Astrocyte (in vitro differentiated cells and primary cell): ENCODE results near the gene TBL1XR1. TPM values are rescaled to one million over a fixed set of nuclear protein-coding genes. Genes with fewer than 3 reads are reported as not detected.

Experiments
- DNase-seq: peaks from one replicate; pipeline ENCODE4 v3.0.0-alpha.2; 2010; ENCODE audit warnings: low read depth
- FAIRE-seq: peaks from 2 replicates; lab custom pipeline; 2011; peaks lifted over from hg19 to GRCh38; lab: Jason Lieb, UNC
- H2AFZ ChIP-seq: 2 replicates; pipeline ENCODE4 v1.6.0; 2012; ENCODE audit warnings: low read depth, low read length, inconsistent platforms
- H3K27ac ChIP-seq: 2 replicates; pipeline ENCODE4 v1.5.1; 2011; ENCODE audit warnings: low read depth, low read length, inconsistent platforms
- H3K27me3 ChIP-seq: 2 replicates; pipeline ENCODE4 v1.6.0; 2011; ENCODE audit warnings: low read length, inconsistent platforms; ENCODE audit not compliant: insufficient read depth
- H3K36me3 ChIP-seq: 2 replicates; pipeline ENCODE4 v1.5.1; 2011; ENCODE audit warnings: low read length, inconsistent platforms; ENCODE audit not compliant: insufficient read depth
- H3K4me1 ChIP-seq: 2 replicates; pipeline ENCODE4 v1.5.1; 2011; ENCODE audit warnings: low read length, inconsistent platforms; ENCODE audit not compliant: insufficient read depth
- H3K4me2 ChIP-seq: 2 replicates; pipeline ENCODE4 v1.6.0; 2012; ENCODE audit warnings: low read length, inconsistent platforms
- H3K4me3 ChIP-seq: 2 replicates; pipeline ENCODE4 v1.5.1; 2011; ENCODE audit warnings: low read depth, mild to moderate bottlenecking, low read length, inconsistent platforms; ENCODE audit not compliant: insufficient read depth
- H3K79me2 ChIP-seq: 2 replicates; pipeline ENCODE4 v1.6.0; 2012; ENCODE audit warnings: mild to moderate bottlenecking, low read length, inconsistent platforms; ENCODE audit not compliant: insufficient read depth
- H3K9ac ChIP-seq: 2 replicates; pipeline ENCODE4 v1.6.0; 2012; ENCODE audit warnings: mild to moderate bottlenecking, low read length, inconsistent platforms
- H3K9me3 ChIP-seq: 2 replicates; pipeline ENCODE4 v1.5.1; 2012; ENCODE audit warnings: low read depth, mild to moderate bottlenecking, low read length, inconsistent platforms; ENCODE audit not compliant: insufficient read depth
- H4K20me1 ChIP-seq: 2 replicates; pipeline ENCODE4 v1.6.0; 2012; ENCODE audit warnings: low read length, inconsistent platforms; ENCODE audit not compliant: insufficient read depth
- H3K27ac Mint-ChIP-seq: one replicate; pipeline ENCODE4 v1.8.0; 2021; ENCODE audit warnings: mild to moderate bottlenecking, mixed read lengths; ENCODE audit not compliant: unreplicated experiment
- H3K27me3 Mint-ChIP-seq: one replicate; pipeline ENCODE4 v1.8.0; 2021; ENCODE audit warnings: low read depth, mixed read lengths; ENCODE audit not compliant: unreplicated experiment
- H3K36me3 Mint-ChIP-seq: one replicate; pipeline ENCODE4 v1.8.0; 2021; ENCODE audit warnings: low read depth, mixed read lengths; ENCODE audit not compliant: unreplicated experiment
- H3K4me1 Mint-ChIP-seq: one replicate; pipeline ENCODE4 v1.8.0; 2021; ENCODE audit warnings: low read depth, mixed read lengths; ENCODE audit not compliant: unreplicated experiment
- H3K4me3 Mint-ChIP-seq: one replicate; pipeline ENCODE4 v1.8.0; 2021; ENCODE audit warnings: mild to moderate bottlenecking, moderate library complexity, mixed read lengths; ENCODE audit not compliant: unreplicated experiment
- H3K9me3 Mint-ChIP-seq: one replicate; pipeline ENCODE4 v1.8.0; 2021; ENCODE audit warnings: mild to moderate bottlenecking, mixed read lengths; ENCODE audit not compliant: unreplicated experiment
- EZH2 ChIP-seq: IDR thresholded peaks from 2 replicates; pipeline ENCODE4 v1.6.1; 2012; ENCODE audit warnings: mild to moderate bottlenecking, low read length, inconsistent platforms; ENCODE audit not compliant: insufficient read depth
- total RNA-seq: library from RNA; stranded (reverse); gene quantifications from 2 replicates; pipeline ENCODE4 v1.2.1, GENCODE V29; 2021
- TF ChIP-seq, protein P1 (sequence below): IDR thresholded peaks from 2 replicates; pipeline ENCODE4 v1.5.1; 2011; ENCODE audit warnings: low read depth, mild to moderate bottlenecking, inconsistent platforms, low read length, moderate library complexity; ENCODE audit not compliant: insufficient read depth

TBL1XR1 gene
- total RNA-seq, 1 donor from 2014 or later, result 140 TPM

- Mint-ChIP-seq H3K4me1 (peaks cover 16% of the 10 kb centered on the region), H3K4me3 (no peak overlapping the region), H3K9me3 (no peaks in the 10 kb centered on the region), H3K36me3 (peaks cover 7% of the 10 kb centered on the region), H3K27me3 (no peaks in the 10 kb centered on the region), H3K27ac (no peak overlapping the region)
- no peak overlapping the region for H2AFZ ChIP-seq
- peaks cover 88% of the 10 kb centered on the region for H4K20me1 ChIP-seq
- no peak for FAIRE-seq
- no peak overlapping the region for H3K4me2 ChIP-seq
- H3K9me3 ChIP-seq, result no peaks in the 10 kb centered on the region
- H3K9ac ChIP-seq, result no peak overlapping the region
- TF ChIP-seq EZH2, result no peak
- TF ChIP-seq, protein P1, sequence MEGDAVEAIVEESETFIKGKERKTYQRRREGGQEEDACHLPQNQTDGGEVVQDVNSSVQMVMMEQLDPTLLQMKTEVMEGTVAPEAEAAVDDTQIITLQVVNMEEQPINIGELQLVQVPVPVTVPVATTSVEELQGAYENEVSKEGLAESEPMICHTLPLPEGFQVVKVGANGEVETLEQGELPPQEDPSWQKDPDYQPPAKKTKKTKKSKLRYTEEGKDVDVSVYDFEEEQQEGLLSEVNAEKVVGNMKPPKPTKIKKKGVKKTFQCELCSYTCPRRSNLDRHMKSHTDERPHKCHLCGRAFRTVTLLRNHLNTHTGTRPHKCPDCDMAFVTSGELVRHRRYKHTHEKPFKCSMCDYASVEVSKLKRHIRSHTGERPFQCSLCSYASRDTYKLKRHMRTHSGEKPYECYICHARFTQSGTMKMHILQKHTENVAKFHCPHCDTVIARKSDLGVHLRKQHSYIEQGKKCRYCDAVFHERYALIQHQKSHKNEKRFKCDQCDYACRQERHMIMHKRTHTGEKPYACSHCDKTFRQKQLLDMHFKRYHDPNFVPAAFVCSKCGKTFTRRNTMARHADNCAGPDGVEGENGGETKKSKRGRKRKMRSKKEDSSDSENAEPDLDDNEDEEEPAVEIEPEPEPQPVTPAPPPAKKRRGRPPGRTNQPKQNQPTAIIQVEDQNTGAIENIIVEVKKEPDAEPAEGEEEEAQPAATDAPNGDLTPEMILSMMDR, result no peak
- H3K79me2 ChIP-seq, result peaks cover 100% of the 10 kb centered on the region
- H3K27ac ChIP-seq, result no peak overlapping the region
- peaks cover 4% of the 10 kb centered on the region for H3K4me1 ChIP-seq
- peaks cover 3% of the 10 kb centered on the region for H3K36me3 ChIP-seq
- no peaks in the 10 kb centered on the region for H3K27me3 ChIP-seq
- H3K4me3 ChIP-seq, result no peak overlapping the region
- no peak for DNase-seq
Observed at GRCh38 chr3:177174607-177175170, 22.6 kb downstream of the TBL1XR1 start.

DNA sequence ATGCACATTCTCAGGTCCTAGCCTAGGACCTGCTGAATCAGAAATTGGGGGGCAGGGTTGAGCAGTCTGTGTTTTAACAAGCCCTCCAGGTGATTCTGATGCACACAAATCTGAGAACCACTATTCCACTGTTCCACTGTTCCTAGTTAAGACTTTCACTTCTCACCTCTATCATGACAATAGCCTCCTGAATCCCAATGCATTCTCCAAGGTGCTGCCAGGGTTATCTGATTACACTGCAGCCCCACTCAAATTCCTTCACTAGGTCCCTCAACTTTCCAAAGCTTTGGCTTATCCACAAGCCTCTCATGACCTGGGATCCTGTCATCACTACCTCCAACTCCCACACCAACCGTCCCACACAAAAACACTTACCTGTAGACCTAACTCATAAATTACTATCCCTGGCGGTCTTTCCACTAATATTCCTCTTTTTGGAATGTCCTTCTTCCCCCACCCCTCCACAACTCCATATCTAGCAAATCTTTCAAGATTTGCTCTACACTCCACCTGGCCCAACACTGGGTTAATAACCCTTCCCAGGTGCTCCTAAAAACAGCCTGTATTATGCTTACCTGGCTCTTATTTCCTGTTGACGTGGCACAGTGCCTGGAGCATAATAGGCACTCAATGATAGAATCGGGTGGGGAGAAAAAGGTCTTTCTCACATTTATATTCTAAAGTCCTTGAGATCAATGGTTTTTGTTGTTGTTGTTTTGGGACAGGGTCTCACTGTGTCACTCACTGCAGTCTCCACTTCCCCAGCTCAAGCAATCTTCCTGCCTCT, 27.2 kb downstream of the TBL1XR1 start:
- no peak for TF ChIP-seq EZH2
- TF ChIP-seq, protein P1, result no peak
- no peaks in the 10 kb centered on the region for H3K9me3 ChIP-seq
- Mint-ChIP-seq H3K4me1 (peaks cover 10% of the 10 kb centered on the region), H3K9me3 (no peaks in the 10 kb centered on the region), H3K27me3 (no peaks in the 10 kb centered on the region), H3K36me3 (peaks cover 16% of the 10 kb centered on the region), H3K4me3 (no peak overlapping the region), H3K27ac (no peak overlapping the region)
- peaks cover 3% of the 10 kb centered on the region for H3K36me3 ChIP-seq
- H3K27ac ChIP-seq, result no peak overlapping the region
- no peaks in the 10 kb centered on the region for H3K4me1 ChIP-seq
- H3K4me3 ChIP-seq, result no peak overlapping the region
- peaks cover 96% of the 10 kb centered on the region for H4K20me1 ChIP-seq
- no peak overlapping the region for H3K9ac ChIP-seq
- no peak overlapping the region for H3K4me2 ChIP-seq
- FAIRE-seq, result no peak
- no peak for DNase-seq
- no peaks in the 10 kb centered on the region for H3K27me3 ChIP-seq
- no peak overlapping the region for H2AFZ ChIP-seq
- H3K79me2 ChIP-seq, result peaks cover 100% of the 10 kb centered on the region

DNA sequence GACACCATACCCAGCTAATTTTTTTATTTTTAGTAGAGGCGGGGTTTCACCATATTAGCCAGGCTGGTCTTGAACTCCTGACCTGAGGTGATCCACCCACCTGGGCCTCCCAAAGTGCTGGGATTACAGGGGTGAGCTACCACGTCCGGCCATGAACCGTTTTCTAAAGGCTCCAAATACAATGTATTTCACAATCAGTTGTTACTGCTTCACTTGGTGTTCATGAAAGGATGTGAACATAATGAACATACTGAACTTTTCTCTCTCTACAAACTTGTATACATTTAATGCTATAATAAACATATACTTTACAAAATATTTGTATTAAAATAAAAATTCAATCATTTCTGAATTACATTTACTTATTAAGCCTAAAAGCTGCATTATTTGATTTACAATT, 28.9 kb downstream of the TBL1XR1 start:
- Histone ChIP-seq H3K9me3 (no peaks in the 10 kb centered on the region), H2AFZ (no peak overlapping the region), H3K79me2 (peaks cover 100% of the 10 kb centered on the region), H3K27me3 (no peaks in the 10 kb centered on the region), H3K4me1 (no peaks in the 10 kb centered on the region), H3K27ac (no peak overlapping the region), H3K4me3 (no peak overlapping the region), H3K9ac (no peak overlapping the region), H3K4me2 (no peak overlapping the region), H3K36me3 (peaks cover 3% of the 10 kb centered on the region), H4K20me1 (peaks cover 94% of the 10 kb centered on the region)
- FAIRE-seq, result no peak
- no peak for DNase-seq
- Mint-ChIP-seq H3K36me3 (peaks cover 16% of the 10 kb centered on the region), H3K9me3 (no peaks in the 10 kb centered on the region), H3K27me3 (no peaks in the 10 kb centered on the region), H3K27ac (no peak overlapping the region), H3K4me1 (peaks cover 10% of the 10 kb centered on the region), H3K4me3 (no peak overlapping the region)
- TF ChIP-seq, protein P1, result no peak
- no peak for TF ChIP-seq EZH2
